Stomach smooth muscle (tissue), 2 donors: ENCODE results near the gene EGFLAM.

ENCODE experiments used
- H3K27ac ChIP-seq: one replicate; pipeline ENCODE4 v1.7.0; 2013; ENCODE audit warnings: mild to moderate bottlenecking, low read length, inconsistent platforms
- H3K27me3 ChIP-seq, 2 donors: one replicate each; pipeline ENCODE4 v1.7.0; 2013; ENCODE audit warnings: low read length in 2 of 2; ENCODE audit not compliant: insufficient read depth in 2 of 2, control insufficient read depth in 1 of 2
- H3K36me3 ChIP-seq, 2 donors: one replicate each; pipeline ENCODE4 v1.7.0; 2013; ENCODE audit warnings: low read length in 2 of 2; ENCODE audit not compliant: control insufficient read depth in 2 of 2, insufficient read depth in 2 of 2
- H3K4me1 ChIP-seq: one replicate; pipeline ENCODE4 v1.7.0; 2013; ENCODE audit warnings: low read length; ENCODE audit not compliant: control insufficient read depth, insufficient read depth
- H3K4me3 ChIP-seq, 2 donors: one replicate each; pipeline ENCODE4 v1.7.0; 2013; ENCODE audit warnings: low read length in 2 of 2
- H3K9ac ChIP-seq, 2 donors: one replicate each; pipeline ENCODE4 v1.7.0; 2013; ENCODE audit warnings: low read length in 2 of 2, mild to moderate bottlenecking in 1 of 2
- H3K9me3 ChIP-seq, 2 donors: one replicate each; pipeline ENCODE4 v1.7.0; 2013; ENCODE audit warnings: low read length in 2 of 2; ENCODE audit not compliant: control insufficient read depth in 2 of 2
- donor health status: healthy.
- donor health status: Pancreatic carcinoma.

Gene EGFLAM

DNA sequence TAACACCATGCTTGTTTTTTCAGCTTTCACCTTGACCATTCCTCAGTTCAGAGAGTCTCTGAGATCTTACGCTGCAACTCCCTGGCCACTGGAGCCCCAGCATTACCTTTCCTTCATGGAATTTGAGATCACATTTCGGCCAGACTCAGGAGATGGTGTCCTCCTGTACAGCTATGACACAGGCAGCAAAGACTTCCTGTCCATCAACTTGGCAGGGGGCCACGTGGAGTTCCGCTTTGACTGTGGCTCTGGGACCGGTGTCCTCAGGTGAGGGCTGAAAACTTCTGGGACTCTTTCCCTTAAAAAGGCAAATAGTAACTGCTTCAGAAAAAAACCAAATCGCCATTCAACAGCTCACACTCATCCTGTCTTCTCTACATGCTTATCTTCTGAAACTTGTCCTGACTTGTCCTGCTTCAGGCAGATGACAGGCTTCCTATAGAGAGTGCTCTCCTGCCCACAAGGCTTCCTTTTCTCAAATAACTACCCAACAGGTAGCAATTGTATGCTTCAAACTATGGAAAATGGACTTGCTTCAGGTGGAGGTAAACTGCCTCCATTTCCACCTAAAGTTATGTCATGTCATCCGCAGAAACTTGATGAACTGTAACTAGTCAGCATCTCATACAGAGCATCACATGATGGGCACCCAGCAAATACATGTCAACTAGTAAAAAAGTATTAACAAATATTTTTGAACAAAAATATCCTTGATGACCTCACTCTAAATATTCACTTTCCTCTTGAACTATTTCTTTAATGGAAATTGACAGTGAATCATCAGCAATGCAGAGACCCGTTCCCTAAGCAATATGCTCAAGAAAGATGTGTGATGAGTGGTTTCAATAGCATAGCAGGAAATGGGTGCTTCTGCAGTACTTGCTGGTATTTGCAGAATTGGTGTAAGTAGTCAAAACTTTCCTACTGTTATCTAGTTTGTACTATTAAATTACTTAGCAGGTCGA is 168.9 kb downstream of the EGFLAM start:
- no peak overlapping the region for H3K9ac ChIP-seq
- H3K4me3 ChIP-seq = no peak overlapping the region
- no peaks in the 10 kb centered on the region for H3K36me3 ChIP-seq
- H3K27me3 ChIP-seq = no peaks in the 10 kb centered on the region
- no peaks in the 10 kb centered on the region for H3K9me3 ChIP-seq
- no peaks in the 10 kb centered on the region for H3K4me1 ChIP-seq
- H3K27ac ChIP-seq = no peak overlapping the region

DNA sequence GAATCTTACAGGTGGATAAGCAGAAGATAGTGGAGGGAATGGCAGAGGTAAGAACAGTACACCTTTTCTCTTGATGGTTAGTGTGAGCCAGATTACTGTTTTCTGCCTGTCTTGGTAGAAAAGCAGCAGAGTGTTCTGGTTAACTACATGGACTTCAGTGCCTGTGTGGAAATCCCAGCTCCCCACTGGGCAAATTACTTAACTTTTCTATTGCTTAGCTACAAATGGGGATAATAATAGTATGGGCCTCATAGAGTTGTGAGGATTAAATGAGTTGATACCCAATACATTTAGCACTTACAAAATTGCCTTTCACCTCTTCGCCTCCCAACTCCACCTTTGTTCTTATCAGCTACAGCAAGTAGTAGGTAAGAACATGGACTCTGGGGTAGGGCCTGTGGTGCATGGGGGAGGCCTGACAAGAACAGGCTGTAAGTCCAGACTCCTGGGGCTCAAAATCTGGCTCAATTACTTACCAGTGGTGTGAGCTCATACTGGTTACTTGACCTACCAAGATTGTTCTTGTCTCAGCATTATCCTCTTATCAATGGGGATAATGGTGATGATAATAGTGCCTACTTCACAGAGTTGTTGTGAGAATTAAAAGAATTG is 173.0 kb downstream of the EGFLAM start:
- Histone ChIP-seq H3K36me3 (no peaks in the 10 kb centered on the region), H3K27ac (no peak overlapping the region), H3K27me3 (no peaks in the 10 kb centered on the region), H3K9ac (no peak overlapping the region), H3K9me3 (no peaks in the 10 kb centered on the region), H3K4me3 (no peak overlapping the region), H3K4me1 (peaks cover 30% of the 10 kb centered on the region)

DNA sequence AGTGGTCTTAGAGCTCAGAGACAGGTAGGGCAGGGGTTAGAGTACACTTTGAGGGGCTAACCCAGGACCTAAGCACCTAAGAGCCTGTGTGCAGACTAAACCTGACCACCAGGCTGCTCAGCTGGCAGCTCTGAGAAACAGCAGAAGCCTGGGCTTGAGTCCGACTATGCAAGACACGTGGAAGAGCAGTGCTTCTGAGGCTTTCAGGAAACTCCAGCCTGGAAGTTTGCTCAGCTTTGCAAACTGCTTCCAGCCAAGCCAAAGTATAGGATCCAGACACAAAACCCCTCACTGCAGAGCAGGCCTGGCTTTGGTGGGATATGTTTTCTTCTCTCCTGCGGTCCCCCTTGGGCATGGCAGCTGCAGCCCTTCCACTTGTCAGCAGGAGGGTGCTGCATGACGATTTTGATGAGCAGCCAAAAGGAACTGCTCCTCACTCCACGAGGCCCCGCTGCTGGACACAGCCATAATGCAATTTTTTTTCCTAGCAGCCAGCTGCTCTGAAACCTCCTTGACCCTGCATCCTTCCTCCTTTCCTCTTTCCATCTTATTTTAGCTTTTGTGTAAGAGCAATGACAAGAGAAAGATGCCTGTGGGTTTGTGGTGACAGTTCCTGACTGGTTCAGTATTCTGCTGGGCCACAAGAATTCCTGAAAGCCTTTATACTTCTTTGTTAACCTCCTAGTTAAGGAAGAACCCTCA is 175.0 kb downstream of the EGFLAM start:
- Histone ChIP-seq H3K9ac (no peak overlapping the region), H3K4me3 (peak overlapping the region in 1 of 2 donors; percentile 47), H3K4me1 (peaks cover 30% of the 10 kb centered on the region), H3K36me3 (no peaks in the 10 kb centered on the region), H3K27me3 (no peaks in the 10 kb centered on the region), H3K9me3 (no peaks in the 10 kb centered on the region), H3K27ac (peak overlapping the region; percentile 49)

DNA sequence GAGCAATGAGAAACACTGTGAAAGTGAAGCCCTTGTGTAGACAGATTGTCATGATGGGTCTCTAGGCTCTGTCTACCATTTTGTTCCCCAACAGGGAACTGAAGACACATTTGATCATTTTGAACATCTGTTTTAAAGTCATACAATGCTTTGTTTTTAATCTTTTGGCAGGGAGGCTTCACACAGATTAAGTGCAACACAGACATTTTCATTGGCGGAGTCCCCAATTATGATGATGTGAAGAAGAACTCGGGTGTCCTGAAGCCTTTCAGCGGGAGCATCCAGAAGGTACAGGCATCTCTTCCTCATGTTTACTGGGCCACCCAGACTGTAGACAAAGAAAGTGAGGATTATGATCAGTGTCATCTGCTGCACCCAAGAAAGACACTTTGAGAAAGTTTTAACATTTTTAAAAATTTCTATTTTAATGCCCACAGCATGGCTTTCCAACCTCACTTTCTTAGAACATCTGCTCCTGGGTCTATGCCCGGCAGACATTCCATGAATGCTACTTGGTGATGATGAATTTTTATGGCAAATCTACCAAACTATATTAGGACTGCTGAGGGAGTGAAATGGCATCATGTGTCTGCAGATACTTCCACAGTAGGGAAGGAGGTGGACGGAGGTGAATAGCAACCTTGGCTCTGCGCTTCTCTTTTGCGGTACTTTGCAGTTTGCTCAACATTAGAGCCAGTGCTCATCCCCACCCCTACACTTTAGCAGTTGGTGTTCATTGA is 176.8 kb downstream of the EGFLAM start:
- H3K4me1 ChIP-seq = peaks cover 30% of the 10 kb centered on the region
- H3K27ac ChIP-seq = no peak overlapping the region
- H3K9me3 ChIP-seq = no peaks in the 10 kb centered on the region
- H3K9ac ChIP-seq = no peak overlapping the region
- no peaks in the 10 kb centered on the region for H3K27me3 ChIP-seq
- no peaks in the 10 kb centered on the region for H3K36me3 ChIP-seq
- no peak overlapping the region for H3K4me3 ChIP-seq

DNA sequence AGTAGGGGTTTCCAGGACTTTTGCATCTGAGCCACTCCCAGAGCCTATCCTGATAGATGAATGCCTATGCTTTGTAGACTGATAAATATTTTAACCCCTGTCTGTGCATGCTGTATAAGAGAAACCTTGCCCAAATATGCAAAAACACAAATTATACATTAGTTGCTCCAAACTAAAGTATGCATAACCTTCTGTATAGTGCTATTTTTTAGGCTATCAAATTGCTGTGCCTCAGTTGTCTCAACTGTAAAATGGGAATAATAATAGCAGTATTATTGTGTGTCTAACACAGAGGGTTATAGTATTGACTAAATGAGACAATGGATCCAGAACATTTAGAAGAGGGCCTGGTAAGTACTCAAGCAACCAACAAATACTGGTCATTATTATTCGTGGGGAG is 180.4 kb downstream of the EGFLAM start:
- H3K27ac ChIP-seq = no peak overlapping the region
- H3K36me3 ChIP-seq = no peaks in the 10 kb centered on the region
- H3K9me3 ChIP-seq = no peaks in the 10 kb centered on the region
- H3K4me1 ChIP-seq = peaks cover 16% of the 10 kb centered on the region
- H3K27me3 ChIP-seq = no peaks in the 10 kb centered on the region
- no peak overlapping the region for H3K4me3 ChIP-seq
- H3K9ac ChIP-seq = no peak overlapping the region

DNA sequence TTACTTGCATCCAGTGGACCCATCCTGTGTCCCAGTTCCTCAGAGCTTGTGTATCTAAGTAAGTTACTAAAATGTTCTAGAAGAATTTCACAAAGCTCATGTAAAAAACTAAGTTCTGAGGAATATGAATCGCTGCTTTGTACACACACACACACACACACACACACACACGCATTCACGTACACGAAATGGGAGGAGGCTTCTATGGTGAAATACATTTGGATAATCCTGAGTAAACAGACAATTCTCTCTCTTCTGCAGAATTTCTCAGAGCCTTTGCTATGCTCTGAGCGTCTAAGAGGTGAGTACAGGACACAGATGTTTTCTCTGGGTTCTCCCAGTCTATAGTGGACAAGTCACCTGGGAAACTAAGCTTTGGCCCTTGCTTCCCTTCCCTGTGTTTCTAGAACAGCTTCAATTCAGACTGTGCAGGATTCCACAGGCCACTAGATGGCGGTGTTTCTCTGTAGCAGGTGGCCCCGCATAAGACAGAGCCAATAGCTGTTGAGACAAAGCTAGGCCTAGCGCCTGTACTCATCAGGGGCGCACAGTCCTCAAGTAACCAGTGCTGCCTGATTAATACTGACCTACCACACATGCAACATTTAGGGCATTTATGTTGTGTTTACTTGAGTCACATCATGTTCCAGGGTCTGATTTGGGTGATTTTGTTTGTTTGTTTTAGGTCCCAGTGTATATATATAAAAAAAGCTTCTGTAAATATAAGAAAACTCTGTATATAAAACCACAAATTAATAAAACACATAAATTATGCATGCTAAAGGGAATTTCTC is 183.3 kb downstream of the EGFLAM start:
- Histone ChIP-seq H3K9me3 (no peaks in the 10 kb centered on the region), H3K4me1 (peaks cover 5% of the 10 kb centered on the region), H3K4me3 (no peak overlapping the region), H3K9ac (no peak overlapping the region), H3K27ac (no peak overlapping the region), H3K27me3 (no peaks in the 10 kb centered on the region), H3K36me3 (no peaks in the 10 kb centered on the region)

DNA sequence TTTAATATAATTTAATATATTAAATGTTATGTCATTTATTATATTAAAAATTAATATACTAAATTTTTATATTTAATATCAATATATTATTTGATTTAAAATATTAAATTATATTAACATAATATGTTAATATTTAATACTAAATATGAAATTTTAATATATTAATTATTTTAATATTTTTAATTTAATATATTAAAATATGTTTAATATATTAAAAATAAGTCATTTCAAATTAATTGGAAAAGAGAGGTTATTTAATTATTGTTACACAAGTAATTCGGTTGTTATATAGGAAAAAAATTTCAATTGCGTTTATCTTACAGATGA is 183.9 kb downstream of the EGFLAM start:
- H3K27me3 ChIP-seq = no peaks in the 10 kb centered on the region
- no peak overlapping the region for H3K4me3 ChIP-seq
- no peak overlapping the region for H3K9ac ChIP-seq
- no peaks in the 10 kb centered on the region for H3K36me3 ChIP-seq
- no peaks in the 10 kb centered on the region for H3K9me3 ChIP-seq
- peaks cover 5% of the 10 kb centered on the region for H3K4me1 ChIP-seq
- no peak overlapping the region for H3K27ac ChIP-seq

DNA sequence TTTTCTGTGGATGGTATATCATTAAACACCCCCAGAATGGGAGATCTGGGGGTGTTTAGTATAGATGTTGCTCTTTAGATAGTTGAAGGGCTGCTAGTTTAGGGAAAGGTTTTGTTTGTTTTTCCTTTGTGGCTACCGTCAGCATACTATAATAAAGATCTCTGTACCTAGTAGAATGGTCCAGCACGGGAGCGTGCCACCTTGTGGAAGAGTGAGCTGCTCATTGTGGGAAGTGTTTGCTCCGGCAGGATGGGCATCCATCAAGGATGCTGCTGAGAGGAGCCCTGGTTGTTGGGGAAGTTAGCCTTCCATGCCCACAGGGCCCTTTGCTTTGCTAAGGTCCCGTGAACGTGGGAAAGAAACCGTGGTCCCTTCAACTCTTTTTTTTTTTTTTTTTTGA is 185.0 kb downstream of the EGFLAM start:
- Histone ChIP-seq H3K9me3 (no peaks in the 10 kb centered on the region), H3K4me1 (peaks cover 8% of the 10 kb centered on the region), H3K4me3 (no peak overlapping the region), H3K27me3 (no peaks in the 10 kb centered on the region), H3K36me3 (no peaks in the 10 kb centered on the region), H3K27ac (no peak overlapping the region), H3K9ac (no peak overlapping the region)

DNA sequence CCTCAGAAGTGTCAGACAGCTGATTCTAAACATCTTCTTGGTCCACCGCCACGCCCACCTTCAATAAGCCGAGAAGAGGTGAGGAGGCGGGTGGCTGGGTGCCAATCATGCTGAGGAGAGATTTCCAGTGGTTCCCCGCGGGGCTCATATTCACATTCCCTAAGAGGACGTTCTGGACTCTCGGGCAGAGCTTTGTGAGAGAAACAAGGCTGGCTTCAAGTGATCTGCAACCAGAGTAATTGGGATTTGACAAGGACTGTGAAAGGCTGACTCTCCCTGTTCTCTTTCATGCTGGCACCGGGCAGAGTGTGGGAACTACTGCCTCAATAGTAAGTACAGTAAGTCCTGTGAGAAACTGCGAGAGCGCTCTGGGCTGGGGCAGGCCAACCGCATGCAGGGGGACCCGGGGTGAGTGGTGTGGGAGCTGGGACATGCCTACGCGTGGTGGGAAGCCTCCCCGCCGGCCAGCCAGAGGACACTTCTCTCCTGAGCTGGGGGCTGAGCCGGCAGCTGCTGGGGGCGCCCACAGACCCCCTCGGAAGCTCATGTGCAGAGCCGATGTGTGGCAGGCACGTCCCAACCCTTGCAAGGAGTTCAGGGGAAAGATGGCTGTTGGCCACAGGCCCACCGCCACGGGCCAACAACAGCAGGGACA is 187.1 kb downstream of the EGFLAM start:
- Histone ChIP-seq H3K4me1 (peaks cover 8% of the 10 kb centered on the region), H3K4me3 (peak overlapping the region in 1 of 2 donors; percentile 29), H3K27me3 (peaks cover 0 to 3% of the 10 kb centered on the region in 2 donors), H3K9me3 (no peaks in the 10 kb centered on the region), H3K27ac (no peak overlapping the region), H3K9ac (peak overlapping the region in 1 of 2 donors; percentile 36), H3K36me3 (no peaks in the 10 kb centered on the region)
